ENCODE data around the gene FAM120A.

Gene FAM120A

GRCh38 chr9:93558503-93558902 lies 107.0 kb downstream of the FAM120A start:
- DNase-seq (ENCODE audit: low spot score), result no peak

- DNase-seq (ENCODE audit: low spot score), result no peak
Observed at GRCh38 chr9:93560991-93561390, 109.5 kb downstream of the FAM120A start.

GRCh38 chr9:93562157-93562556 lies 110.7 kb downstream of the FAM120A start:
- no peak for DNase-seq (ENCODE audit: low spot score)

GRCh38 chr9:93565089-93565488 lies 113.6 kb downstream of the FAM120A start:
- no peak for DNase-seq (ENCODE audit: low spot score)

- peak; percentile 95 for DNase-seq (ENCODE audit: low spot score)
Observed at GRCh38 chr9:93566408-93567270, 115.2 kb downstream of the FAM120A start.

GRCh38 chr9:93567271-93567959 lies 115.9 kb downstream of the FAM120A start:
- peak; percentile 46 for DNase-seq (ENCODE audit: low spot score)

- DNase-seq (ENCODE audit: low spot score), result no peak
Observed at GRCh38 chr9:93568169-93568568, 116.7 kb downstream of the FAM120A start.

- no peak for DNase-seq (ENCODE audit: low spot score)
Observed at GRCh38 chr9:93569621-93570174, 118.2 kb downstream of the FAM120A start.

- no peak for DNase-seq (ENCODE audit: low spot score)
Observed at GRCh38 chr9:93572221-93572620, 120.7 kb downstream of the FAM120A start.

- no peak for DNase-seq (ENCODE audit: low spot score)
Observed at GRCh38 chr9:93572636-93573515, 121.4 kb downstream of the FAM120A start.

GRCh38 chr9:93573516-93573828 lies 122.0 kb downstream of the FAM120A start:
- DNase-seq (ENCODE audit: low spot score), result no peak

- DNase-seq (ENCODE audit: low spot score), result no peak
Observed at GRCh38 chr9:93574091-93574899, 122.8 kb downstream of the FAM120A start.

- DNase-seq (ENCODE audit: low spot score), result no peak
Observed at GRCh38 chr9:93574900-93575795, 123.7 kb downstream of the FAM120A start.

GRCh38 chr9:93575796-93576257 lies 124.3 kb downstream of the FAM120A start:
- no peak for DNase-seq (ENCODE audit: low spot score)

- no peak for DNase-seq (ENCODE audit: low spot score)
Observed at GRCh38 chr9:93576258-93577077, 125.0 kb downstream of the FAM120A start, which contains the start of gene PHF2. Gene PHF2, plus strand, starts transcription at chr9:93576584. Its CDS starts 190 bp downstream, at chr9:93576774.

GRCh38 chr9:93577078-93577974 lies 125.8 kb downstream of the FAM120A start:
- peak; percentile 31 for DNase-seq (ENCODE audit: low spot score)

- DNase-seq (ENCODE audit: low spot score), result peak; percentile 41
Observed at GRCh38 chr9:93577975-93578682, 126.6 kb downstream of the FAM120A start.

Data from cerebellar cortex (tissue), 1 donor.